Stimulated activated CD8-positive, alpha-beta memory T cell treated with anti-CD3 and anti-CD28 coated beads, Interleukin-4, amount 100 ng/mL, for 4 hours (primary cell): ENCODE results near the gene OR51G2.
"Not testable (repeated sequence)": the region's sequence is repeated elsewhere in the genome, so short reads cannot be mapped to it uniquely, and the experiment has no call there.

ENCODE experiments used
- DNase-seq, 2 donors: peaks; one replicate each; pipeline ENCODE4 v3.0.0-alpha.2; 2020; ENCODE audit warnings: low read depth in 2 of 2, low spot score in 1 of 2

Gene OR51G2, protein sequence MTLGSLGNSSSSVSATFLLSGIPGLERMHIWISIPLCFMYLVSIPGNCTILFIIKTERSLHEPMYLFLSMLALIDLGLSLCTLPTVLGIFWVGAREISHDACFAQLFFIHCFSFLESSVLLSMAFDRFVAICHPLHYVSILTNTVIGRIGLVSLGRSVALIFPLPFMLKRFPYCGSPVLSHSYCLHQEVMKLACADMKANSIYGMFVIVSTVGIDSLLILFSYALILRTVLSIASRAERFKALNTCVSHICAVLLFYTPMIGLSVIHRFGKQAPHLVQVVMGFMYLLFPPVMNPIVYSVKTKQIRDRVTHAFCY

DNA sequence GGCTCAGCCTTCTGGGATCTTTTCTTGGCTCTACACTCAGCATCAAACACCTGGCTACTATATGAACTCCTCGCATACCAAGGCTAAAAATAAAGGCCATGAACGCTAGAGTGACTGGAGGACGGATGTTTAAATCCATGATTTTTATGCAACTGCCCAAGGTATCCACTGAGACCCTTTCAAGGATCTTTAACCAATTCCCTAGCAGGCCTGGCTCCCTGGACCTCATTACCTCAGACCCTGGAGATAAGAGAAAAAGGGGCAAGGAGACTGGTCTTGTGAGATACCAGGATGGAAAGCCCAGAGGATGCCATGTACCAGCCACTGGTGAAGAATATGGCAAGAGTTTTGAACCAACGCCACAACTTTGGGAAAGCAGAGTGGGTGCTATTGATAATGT, at the start of gene OR51G2:
TSS of gene OR51G2 (minus strand) at position 101 of the 400 bp plus-strand sequence. CDS start 3,687 bp downstream, outside the sequence.
- no peak for DNase-seq

DNA sequence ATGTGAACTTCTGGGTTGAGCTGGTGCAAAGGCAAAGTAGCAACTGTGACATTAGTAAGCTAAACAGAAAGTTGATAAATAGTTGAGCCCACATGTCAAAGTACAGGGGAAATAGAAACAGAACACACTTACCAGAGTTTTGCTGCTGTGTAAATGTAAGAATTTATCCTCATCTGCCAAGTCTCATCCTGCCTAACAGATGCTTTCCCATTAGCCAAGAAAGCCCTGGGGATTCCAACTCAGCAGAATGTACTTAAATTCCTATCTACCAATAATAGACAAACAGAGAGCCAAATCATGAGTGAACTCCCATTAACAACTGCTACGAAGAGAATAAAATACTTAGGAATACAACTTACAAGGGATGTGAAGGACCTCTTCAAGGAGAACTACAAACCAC, 43.7 kb upstream of the OR51G2 start:
- DNase-seq, result no peak

DNA sequence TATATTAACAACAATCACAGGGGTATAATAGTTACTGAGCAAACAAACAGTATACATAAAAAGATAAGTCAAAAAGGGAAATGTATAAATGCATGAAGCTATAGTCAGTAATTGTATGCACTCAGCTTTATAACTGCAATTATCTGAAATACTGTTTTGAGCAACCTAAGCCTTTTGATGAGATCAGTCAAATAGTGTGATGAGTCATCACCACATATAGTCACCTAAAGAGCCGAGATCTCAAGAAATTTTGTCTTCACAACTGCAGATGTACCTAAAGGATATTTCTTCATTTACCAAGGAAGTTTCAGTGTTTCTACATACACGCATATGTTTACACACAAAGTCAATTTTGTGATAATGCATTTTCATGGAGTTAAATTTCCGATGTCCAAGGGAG, 41.7 kb upstream of the OR51G2 start:
- DNase-seq, result no peak

DNA sequence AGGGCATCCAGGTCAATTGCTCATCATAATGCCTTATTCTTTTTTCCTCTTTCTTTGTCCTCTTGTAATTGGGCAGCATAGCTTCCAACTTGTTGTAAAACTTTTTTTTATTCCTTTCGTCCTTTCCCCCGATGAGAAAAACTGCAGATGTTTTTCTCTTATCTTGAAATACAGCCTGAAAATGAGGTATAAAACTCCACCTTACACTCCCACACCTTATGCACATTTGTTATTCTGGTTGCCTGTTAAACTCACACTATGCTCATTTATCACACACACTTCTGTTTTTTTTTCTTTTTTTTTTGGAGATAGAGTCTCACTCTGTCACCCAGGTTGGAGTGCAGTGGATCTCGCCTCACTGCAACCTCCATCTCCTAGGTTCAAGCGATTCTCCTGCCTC, 38.2 kb upstream of the OR51G2 start:
- DNase-seq, result no peak

DNA sequence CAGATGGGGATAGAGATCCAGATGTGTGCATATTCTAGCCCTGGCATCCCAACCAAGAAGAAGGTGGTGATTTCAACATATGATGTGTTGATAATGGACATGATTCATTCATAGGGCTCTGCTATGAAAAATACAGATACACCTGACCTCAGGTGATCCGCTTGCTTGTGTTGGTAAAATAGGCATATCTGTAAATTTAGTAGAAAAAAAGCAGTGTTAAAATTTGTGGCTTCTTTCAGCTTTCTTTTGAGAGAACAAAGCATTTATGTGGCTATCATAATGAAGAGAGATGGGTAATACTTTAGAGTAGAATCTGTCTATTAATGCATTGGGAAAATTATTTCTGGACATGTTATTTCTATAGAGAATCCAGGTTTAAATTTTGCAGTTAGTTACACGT, 36.5 kb upstream of the OR51G2 start, which contains the start of gene OR51A2:
TSS of gene OR51A2 (minus strand) at position 101 of the 400 bp plus-strand sequence. CDS start at position 101, 0 bp downstream.
- not testable (repeated sequence) for DNase-seq

DNA sequence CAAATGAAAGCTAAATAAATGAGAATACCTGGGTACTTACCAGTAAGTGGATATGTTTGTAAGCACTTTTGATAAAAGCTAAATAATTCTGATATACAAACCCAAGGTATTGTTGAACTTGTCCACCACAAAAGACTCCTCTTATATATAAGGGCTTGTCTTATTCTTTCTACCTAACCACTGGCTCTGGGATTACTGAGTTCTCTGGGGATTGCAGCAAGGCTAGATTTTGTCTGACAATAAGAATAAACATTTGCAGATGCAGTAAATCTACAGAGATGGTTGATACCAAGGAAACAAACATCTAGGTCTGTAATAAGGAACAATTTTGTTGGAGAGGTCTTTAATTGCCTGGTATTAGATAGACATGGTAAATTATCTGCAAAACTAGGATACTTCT, 28.4 kb upstream of the OR51G2 start, which contains the start of gene OR51A4:
TSS of gene OR51A4 (minus strand) at position 101 of the 400 bp plus-strand sequence. CDS start 505 bp downstream, outside the sequence.
- DNase-seq, result no peak

DNA sequence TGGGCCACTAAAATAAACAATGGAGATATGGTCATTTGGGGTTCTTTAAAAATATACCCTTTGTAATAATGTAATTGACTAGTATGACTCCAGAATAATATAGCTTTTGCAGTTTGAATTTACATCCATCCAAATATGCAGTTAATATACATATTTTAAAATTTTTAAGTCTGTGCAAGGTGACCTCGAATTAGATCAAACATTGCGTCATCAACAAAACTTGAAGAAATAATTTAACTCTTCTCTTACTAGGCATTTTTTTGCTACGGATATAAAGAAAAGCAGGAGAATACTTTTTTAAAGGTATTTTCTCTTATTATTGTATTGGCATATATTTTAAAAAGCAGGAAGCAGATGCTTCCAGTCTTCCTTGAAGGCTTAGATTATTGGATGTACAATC, 17.6 kb upstream of the OR51G2 start:
- no peak for DNase-seq

DNA sequence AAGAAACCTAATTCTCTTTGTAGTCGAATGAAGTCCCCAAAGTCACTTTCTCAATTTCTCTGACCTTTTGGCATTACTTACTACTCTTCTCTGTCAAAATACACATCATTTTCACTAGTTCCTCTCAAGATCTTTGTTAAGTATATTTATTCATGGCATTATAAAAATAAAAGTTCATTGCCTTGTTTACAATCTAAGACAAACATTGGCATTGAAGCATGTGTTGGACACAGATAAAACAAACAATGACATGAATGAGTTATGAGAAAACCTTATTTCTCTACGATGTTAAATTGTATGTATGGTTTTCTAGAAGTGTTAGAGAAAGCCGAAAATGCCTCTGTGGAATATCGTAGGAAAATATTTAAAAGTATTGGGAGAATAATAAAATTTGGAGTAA, 13.6 kb upstream of the OR51G2 start:
- no peak for DNase-seq

DNA sequence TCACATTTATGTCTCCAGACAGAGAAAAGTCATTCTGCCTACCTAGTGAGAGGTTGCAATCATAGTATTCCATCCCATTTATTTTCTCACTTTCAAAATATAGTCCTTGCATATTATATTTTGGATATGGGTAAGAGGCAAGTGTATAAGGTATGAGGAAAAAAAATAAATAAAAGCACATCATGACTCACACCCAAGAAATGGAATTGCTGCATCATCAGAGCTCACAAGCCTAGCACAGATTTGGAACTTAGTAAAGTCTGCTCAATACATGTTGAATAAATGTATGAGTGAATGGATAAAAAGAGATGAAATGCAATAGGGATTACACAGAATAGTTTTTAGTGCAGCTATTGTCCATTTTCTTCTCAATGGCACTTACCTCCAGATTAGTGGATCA, 7.5 kb upstream of the OR51G2 start:
- no peak for DNase-seq

DNA sequence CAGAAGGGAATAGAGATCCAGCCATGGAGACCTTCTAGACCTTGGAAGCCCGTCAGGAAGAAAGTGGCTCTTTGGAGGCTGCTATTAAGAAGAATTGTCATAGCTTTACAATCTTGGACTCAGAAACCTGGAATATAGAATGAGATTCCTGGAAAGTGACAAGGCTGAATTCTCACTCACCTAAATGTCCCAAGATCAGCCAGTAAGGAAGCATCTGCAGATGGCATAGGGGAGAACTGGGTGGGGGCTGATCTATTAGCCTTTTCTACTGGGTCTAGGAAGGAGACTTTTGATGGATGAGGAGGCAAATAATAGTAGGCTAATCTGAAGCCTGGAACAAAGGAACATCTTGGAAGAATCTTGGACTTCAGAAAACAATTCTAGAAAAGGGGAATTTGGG, 5.1 kb upstream of the OR51G2 start, which contains the start of gene OR51G1:
TSS of gene OR51G1 (minus strand) at position 101 of the 400 bp plus-strand sequence. CDS start at position 101, 0 bp downstream.
- DNase-seq, result no peak

DNA sequence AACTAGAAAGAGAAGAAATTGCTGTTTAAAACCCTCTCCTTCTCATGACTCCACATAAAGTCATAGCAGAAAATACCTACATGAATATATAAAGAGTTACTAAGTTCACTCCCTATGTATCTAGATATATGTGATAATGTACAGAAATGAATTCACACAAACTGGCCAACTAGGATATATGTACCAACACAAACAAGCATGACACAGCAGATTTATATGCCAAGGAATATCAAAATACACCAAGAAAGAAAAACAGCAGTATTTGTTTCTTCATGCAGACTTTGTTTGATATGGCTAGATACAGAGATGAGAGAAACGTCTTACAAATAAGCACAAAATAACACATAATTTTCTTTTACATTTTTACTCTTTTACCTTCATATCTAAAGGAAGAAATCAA, 3.2 kb upstream of the OR51G2 start:
- no peak for DNase-seq

DNA sequence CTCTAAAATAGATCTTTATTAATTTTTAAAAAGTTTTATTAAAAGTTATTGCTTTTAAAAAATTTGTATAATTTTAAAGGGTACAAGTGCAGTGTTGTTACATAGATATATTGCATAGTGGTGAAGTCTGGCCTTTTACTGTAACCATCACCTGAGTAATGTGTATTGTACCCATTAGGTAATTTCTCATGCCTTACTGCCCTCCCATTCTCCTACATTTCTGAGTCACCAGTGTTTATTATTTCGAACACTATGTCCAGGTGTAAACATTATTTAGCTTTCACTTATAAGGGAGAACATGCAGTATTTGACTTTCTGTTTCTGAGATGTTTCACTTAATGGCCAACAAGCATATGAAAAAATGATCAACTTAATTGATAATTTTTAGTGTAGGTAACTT, 2.6 kb upstream of the OR51G2 start:
- DNase-seq, result no peak

DNA sequence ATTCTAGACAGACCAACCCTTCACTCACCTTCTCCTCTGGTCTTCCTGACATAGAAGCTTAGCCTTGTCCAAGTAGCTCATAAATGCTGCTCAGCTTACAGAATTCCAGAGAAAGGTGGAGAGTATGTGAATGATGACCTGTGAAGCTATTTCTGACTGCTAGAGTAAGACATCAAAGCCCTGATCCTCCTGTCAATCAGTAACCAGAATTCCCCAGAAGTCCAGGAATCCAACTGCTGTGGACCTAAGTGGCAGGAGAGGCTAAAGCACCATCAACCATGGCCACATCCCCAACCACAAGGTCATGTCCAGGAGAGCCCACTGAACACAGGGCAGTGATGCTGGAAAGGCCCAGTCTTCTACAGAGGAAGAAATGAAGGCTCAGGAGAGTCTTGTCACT, 2.6 kb downstream of the OR51G2 start:
- no peak for DNase-seq

DNA sequence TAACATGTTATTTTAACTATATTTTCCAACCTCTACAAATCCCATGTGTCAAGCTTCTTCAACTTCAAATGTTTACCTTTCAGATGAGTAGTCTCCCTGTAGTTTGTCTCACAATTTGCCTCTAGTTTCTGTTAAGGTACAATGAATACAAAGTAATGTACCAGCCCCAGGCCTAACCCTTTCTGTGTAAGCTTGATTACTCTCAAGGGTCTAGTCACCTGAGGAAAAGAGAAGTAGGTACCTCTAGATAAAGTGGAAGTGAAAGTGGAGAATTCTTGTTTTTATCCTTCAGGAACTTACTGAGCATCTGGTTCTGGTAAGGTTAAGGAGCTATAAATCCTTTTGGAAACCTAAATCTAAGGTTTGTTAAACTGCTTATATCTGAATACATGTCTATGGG, 15.7 kb downstream of the OR51G2 start, which contains the start of gene OR51A7:
TSS of gene OR51A7 (plus strand) at position 300 of the 400 bp plus-strand sequence. CDS start 3,587 bp downstream, outside the sequence.
- DNase-seq, result no peak

DNA sequence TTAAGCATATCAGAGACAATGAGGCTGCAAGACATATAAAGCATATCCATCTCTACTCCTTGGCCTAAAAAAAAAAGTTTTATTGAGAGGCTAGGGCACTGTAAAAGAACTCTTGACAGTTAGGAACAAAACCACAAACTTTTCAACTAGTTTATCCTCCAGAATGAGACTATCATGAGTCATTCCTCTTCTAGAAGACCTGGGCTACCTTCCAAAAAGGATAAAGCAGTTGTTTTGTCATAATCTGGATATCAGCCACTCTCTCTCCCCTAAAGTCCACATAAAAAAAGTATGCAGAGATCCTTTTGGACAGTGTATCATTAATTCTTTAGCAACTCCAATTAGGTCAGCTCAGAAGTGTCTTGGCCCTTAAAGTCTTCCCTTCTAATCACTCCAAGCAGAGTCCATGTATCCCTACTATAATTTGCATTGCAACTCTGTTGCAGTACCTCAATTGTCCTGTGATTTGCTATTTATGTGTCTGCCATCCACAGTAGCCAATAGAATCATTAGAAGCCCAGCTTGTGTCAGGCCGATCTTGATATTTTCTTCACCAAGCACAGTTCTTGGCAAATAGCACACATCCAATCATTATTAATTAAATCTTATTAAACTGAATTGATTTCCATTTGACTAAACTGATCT, 27.0 kb downstream of the OR51G2 start:
- no peak for DNase-seq

DNA sequence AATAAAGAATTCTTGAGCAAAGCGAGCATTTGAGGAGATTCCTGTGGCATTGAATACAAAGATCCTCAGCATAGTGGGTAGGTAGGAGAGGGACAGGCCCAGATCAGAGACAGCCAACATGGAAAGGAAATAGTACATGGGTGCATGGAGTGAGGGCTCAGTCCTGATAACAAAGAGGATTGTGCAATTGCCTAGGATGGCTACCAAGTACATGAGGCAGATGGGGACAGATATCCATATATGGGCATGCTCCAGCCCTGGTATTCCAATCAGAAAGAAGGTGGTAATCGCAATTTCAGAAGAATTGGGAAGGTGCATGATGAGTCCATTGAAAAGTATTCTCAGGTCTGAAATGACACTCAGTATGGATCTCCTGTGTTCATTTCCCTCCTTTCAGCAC, 28.9 kb downstream of the OR51G2 start:
- no peak for DNase-seq

DNA sequence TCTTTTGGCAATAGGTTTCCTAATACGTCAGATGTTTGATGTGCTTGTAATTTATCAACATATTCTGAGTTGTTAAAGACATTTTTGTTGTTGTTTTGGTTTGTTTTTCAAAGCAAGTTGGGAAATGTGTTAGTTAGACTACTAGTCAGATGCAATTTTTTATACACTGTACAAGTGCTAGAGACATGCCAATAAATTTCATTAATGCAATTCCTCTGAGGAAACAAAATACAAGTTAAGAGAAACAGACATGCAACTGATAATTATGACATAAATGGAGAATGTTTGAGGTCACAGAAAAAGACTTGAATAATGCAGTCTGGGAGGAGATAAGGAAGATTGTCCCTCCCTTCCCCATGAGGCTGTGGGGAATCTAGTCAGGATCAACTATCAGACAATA, 31.6 kb downstream of the OR51G2 start:
- DNase-seq, result no peak

DNA sequence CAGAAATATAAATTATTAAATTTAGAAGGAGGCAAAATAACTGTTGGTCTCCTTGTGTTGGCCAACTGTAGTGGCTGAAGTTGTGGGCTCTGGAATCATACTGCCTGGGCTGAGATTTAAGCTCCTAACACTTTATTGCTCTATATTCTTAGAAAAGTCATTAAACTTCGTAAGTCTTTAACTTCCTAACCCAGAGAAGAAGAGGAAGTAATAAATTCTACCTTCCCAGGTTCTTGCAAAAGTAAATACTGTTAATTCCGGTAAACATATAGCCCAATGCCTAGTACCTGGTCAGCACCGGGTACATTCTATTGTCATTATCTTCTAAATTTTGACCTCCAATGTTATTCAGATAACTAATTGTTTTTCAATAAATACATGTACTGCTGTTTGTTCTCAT, 33.0 kb downstream of the OR51G2 start:
- no peak for DNase-seq

DNA sequence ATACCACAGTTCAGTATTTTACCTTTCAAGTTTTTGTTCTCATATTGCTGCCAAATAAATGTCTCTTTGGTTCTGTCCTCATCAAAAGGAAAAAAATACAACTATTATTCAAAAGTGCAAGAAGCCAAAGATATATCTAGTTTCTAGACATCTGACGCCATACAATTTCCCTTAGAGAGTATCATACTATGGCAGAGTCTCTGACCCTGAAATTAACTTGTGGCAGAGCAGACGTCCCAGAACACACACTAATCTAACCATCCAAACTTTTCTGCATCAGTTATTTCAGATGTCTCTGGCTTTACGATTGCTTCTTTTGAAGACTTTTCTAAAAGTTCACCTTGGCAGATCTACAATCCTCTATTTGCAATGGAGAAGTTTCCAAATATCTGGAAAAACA, 34.8 kb downstream of the OR51G2 start:
- DNase-seq, result no peak

DNA sequence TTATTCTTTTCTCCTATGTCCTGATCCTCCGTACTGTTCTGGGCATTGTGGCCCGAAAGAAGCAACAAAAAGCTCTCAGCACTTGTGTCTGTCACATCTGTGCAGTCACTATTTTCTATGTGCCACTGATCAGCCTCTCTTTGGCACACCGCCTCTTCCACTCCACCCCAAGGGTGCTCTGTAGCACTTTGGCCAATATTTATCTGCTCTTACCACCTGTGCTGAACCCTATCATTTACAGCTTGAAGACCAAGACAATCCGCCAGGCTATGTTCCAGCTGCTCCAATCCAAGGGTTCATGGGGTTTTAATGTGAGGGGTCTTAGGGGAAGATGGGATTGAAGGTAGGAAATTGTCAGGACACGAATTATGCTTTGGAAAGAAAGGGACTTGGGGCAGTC, 36.6 kb downstream of the OR51G2 start:
- DNase-seq, result no peak

DNA sequence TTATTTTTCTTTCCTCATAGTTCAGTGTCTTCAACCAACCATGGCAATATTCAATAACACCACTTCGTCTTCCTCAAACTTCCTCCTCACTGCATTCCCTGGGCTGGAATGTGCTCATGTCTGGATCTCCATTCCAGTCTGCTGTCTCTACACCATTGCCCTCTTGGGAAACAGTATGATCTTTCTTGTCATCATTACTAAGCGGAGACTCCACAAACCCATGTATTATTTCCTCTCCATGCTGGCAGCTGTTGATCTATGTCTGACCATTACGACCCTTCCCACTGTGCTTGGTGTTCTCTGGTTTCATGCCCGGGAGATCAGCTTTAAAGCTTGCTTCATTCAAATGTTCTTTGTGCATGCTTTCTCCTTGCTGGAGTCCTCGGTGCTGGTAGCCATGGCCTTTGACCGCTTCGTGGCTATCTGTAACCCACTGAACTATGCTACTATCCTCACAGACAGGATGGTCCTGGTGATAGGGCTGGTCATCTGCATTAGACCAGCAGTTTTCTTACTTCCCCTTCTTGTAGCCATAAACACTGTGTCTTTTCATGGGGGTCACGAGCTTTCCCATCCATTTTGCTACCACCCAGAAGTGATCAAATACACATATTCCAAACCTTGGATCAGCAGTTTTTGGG, 37.2 kb downstream of the OR51G2 start, which contains the start of gene OR51T1:
TSS of gene OR51T1 (plus strand) at position 41 of the 641 bp plus-strand sequence. CDS start at position 41, 0 bp downstream.
- no peak for DNase-seq

DNA sequence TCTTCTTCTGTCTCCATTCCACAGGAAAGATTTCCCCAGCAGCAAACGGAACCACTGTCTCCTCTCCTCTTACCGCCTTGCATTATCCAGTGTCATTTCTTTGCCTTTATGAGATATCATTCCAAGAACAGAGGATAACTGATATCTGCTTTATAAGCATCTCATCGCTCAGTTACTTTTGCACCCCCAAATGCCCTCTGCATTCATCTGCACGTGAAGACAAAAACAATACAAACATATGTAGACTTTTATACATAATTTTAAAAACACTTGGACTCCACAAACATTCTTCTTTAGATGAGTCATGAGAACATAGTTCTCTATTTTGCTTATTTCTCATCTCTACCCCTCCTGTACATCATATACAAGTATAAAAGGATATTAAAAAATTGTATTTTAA, 38.0 kb downstream of the OR51G2 start:
- no peak for DNase-seq
